Measurements from ENCODE around the gene SHQ1.

Gene SHQ1

DNA sequence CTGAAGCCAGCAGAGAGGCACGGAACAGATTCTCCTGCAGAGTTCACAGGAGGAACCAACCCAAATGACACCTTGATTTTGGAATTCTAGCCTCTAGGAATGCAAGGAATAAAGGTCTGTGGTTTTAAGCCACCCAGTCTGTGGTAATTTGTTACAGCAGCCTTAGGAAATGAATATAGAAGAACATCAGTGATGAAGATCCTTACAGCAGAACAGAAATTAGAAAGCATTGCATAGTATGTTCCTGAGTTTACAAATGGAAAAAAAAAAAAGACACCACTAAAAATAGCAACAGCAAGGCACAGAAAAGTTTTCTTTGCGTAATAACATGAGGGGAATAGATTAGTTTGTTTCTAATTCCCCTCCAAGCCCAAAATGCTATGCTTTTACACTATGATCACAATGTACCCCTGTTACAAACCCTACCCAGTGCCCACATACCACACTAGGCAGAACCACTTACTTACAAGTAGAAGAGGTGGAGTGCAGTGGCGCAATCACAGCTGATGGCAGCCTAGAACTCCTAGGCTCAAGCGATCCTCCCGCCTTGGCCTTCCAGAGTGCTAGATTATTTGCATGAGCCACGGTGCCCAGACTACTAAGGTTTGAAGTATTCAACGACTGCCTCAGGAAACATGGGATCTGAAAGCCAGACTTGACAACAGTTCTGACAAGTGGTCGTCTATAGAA, 84.3 kb downstream of the SHQ1 start:
- Mint-ChIP-seq H3K36me3 (ENCODE audit: low read depth) (peaks cover 39% of the 10 kb centered on the region), H3K27me3 (no peaks in the 10 kb centered on the region), H3K4me3 (no peak overlapping the region), H3K27ac (no peak overlapping the region), H3K9me3 (no peaks in the 10 kb centered on the region), H3K4me1 (peaks cover 9% of the 10 kb centered on the region)
- no peak for ATAC-seq
- no peak for DNase-seq

DNA sequence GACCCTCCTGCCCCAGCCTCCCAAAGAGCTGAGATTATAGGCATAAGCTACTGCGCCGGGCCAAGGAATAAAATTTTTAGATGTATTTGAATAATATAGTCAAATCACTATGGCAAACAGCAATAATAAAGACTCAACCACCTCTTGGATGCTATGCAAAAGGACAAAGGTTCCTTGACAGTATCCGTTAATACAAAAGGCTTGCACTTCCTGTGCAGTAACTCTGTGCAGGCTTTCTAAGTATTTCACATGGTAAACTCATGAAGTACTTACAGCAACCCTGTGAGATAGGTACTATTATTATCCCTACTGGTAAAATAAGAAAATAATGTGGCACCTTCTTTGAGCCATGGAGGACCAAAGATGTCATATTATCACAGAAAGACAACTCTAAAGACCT, 86.8 kb downstream of the SHQ1 start:
- Mint-ChIP-seq H3K36me3 (ENCODE audit: low read depth) (peaks cover 43% of the 10 kb centered on the region), H3K4me1 (peaks cover 25% of the 10 kb centered on the region), H3K27ac (no peak overlapping the region), H3K4me3 (no peak overlapping the region), H3K9me3 (no peaks in the 10 kb centered on the region), H3K27me3 (no peaks in the 10 kb centered on the region)
- no peak for ATAC-seq
- no peak for DNase-seq

DNA sequence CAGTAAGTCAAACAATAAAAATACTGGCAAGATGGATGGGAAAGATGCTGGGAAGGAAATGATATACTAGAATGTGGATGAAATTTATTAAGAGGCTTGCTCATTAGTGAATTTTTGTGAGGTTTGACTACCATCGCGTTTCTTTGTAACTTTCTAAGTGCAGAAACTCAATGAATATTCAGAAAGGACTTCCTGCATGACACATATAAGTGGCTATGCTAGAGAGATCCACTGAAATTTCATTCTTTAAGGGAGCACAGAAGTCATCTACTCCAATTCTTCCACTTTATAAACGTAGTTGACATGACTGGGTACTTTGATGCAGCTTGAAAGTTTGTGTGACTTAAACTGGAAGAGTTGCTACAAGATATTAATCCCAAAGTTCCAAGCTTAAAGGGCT, 88.0 kb downstream of the SHQ1 start:
- ATAC-seq (no peak), DNase-seq (no peak)
- H3K27ac Mint-ChIP-seq, result no peak overlapping the region
- peaks cover 38% of the 10 kb centered on the region for H3K36me3 Mint-ChIP-seq (ENCODE audit: low read depth)
- H3K4me1 Mint-ChIP-seq, result peaks cover 31% of the 10 kb centered on the region
- no peak overlapping the region for H3K4me3 Mint-ChIP-seq
- H3K9me3 Mint-ChIP-seq, result no peaks in the 10 kb centered on the region
- no peaks in the 10 kb centered on the region for H3K27me3 Mint-ChIP-seq

DNA sequence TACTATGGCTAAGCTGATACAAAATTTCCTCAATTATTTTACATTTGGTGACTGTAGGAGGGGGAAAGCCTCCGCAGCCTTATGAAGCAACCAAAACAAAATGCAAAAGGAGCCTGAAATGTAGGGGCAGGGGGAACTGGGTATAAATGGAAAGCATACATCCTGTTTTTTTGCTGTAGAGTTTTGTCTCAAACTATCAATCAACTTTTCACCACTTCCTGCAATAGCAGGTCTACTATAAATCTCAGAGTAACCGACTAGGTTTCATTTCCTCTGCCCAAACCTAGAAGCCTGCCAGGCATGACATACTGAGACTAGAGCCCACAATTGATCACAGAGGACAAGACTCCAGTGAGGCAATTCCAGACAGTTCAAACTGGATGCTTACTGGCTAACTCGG, 91.3 kb downstream of the SHQ1 start:
- DNase-seq (peak; percentile 25), ATAC-seq (peak; percentile 99)
- Mint-ChIP-seq H3K9me3 (no peaks in the 10 kb centered on the region), H3K36me3 (ENCODE audit: low read depth) (peaks cover 34% of the 10 kb centered on the region), H3K27ac (peak overlapping the region; percentile 37), H3K27me3 (no peaks in the 10 kb centered on the region), H3K4me1 (peaks cover 34% of the 10 kb centered on the region), H3K4me3 (peak overlapping the region; percentile 24)

DNA sequence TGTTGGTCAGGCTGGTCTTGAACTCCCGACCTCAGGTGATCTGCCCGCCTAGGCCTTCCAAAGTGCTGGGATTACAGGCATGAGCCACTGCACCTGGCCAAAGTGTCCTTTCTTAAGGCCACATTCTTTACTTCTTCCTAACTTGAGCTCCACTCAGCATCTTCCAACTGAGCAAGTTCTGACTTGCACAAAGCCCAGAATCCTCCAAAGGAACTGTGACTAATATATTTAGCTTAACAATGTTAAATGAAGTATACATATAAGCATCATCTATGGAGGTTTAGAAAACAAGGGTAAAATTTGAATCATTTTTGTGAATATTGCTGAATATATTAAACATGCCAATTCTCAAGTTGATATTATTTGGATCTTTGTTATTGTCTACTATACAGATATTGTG, 93.7 kb downstream of the SHQ1 start:
- no peak overlapping the region for H3K4me3 Mint-ChIP-seq

DNA sequence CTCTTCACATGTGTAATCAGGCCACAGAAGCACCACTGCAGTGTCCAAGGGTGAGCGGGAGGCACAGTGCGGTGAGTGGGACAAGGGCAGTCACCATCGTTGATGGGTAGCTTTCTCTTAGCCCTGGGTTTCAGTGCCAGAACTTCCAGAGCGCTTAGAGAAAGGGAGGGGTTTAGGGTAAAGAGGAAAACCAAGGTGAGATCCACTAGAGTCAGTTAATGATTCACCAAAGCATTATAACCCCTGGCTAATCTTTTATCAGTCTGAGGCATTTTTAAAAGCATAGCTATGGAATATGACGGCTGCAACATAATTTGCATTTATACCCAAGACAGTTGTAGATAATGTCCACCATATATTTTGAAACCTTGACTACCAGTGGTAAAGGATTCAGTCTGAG, 94.8 kb downstream of the SHQ1 start:
- Mint-ChIP-seq H3K27me3 (no peaks in the 10 kb centered on the region), H3K36me3 (ENCODE audit: low read depth) (peaks cover 34% of the 10 kb centered on the region), H3K4me3 (no peak overlapping the region), H3K27ac (no peak overlapping the region), H3K4me1 (peaks cover 50% of the 10 kb centered on the region), H3K9me3 (no peaks in the 10 kb centered on the region)
- ATAC-seq (no peak), DNase-seq (no peak)

More for the DNA sequence above, 93.7 kb downstream of the SHQ1 start:
- no peaks in the 10 kb centered on the region for H3K27me3 Mint-ChIP-seq
- no peak overlapping the region for H3K27ac Mint-ChIP-seq
- no peaks in the 10 kb centered on the region for H3K9me3 Mint-ChIP-seq
- peaks cover 39% of the 10 kb centered on the region for H3K4me1 Mint-ChIP-seq
- ATAC-seq (no peak), DNase-seq (no peak)
- peaks cover 34% of the 10 kb centered on the region for H3K36me3 Mint-ChIP-seq (ENCODE audit: low read depth)

DNA sequence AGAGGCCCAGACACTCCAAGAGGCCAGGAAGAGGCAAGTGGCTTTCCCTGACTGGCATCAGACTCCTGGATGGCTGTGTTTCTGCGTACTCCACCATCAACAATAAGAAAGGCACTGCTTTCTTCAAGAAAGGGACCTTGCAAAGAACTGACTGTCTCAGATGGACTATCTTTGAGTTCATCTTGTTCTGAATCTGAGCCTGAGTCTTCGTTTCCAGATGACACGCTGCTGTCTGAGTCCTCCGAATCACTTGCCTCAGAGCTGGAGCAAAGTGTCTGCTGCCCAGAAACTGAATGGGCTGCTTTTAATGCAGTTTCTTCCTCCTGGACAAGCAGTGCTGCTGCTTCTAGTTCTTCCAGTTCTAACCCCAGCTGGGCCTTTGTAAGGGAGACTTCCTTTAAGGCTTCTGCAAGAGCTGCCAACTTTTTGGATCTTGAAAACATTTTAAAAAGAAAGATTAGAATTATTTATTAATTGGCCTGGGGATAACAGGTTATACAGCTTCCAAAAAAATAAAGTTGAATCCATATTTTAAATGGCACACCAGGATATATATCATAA, 97.8 kb downstream of the SHQ1 start:
- no peak overlapping the region for H3K4me3 Mint-ChIP-seq
- peaks cover 29% of the 10 kb centered on the region for H3K36me3 Mint-ChIP-seq (ENCODE audit: low read depth)
- peaks cover 28% of the 10 kb centered on the region for H3K4me1 Mint-ChIP-seq
- no peaks in the 10 kb centered on the region for H3K27me3 Mint-ChIP-seq
- H3K9me3 Mint-ChIP-seq, result no peaks in the 10 kb centered on the region
- ATAC-seq (peak; percentile 40), DNase-seq (no peak)
- no peak overlapping the region for H3K27ac Mint-ChIP-seq

DNA sequence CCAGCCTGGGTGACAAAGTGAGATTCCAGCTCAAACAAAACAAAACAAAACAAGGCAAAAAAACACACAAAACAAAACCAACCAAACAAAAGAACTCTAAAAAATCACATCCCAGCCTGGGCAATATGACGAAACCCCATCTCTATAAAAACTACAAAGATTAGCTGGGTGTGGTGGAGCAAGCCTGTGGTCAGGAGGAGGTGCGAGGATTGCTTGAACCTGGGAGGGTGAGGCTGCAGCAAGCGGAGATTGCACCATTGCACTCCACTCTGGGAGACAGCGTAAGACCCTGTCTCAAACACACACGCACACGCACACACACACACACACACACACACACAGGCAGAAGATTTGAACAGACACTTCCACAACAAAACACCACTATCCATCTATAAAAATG, 99.6 kb downstream of the SHQ1 start:
- H3K36me3 Mint-ChIP-seq (ENCODE audit: low read depth), result peaks cover 22% of the 10 kb centered on the region
- H3K27ac Mint-ChIP-seq, result no peak overlapping the region
- H3K4me1 Mint-ChIP-seq, result peaks cover 25% of the 10 kb centered on the region
- ATAC-seq, result no peak
- no peaks in the 10 kb centered on the region for H3K27me3 Mint-ChIP-seq
- H3K9me3 Mint-ChIP-seq, result no peaks in the 10 kb centered on the region
- H3K4me3 Mint-ChIP-seq, result no peak overlapping the region
- DNase-seq, result no peak

DNA sequence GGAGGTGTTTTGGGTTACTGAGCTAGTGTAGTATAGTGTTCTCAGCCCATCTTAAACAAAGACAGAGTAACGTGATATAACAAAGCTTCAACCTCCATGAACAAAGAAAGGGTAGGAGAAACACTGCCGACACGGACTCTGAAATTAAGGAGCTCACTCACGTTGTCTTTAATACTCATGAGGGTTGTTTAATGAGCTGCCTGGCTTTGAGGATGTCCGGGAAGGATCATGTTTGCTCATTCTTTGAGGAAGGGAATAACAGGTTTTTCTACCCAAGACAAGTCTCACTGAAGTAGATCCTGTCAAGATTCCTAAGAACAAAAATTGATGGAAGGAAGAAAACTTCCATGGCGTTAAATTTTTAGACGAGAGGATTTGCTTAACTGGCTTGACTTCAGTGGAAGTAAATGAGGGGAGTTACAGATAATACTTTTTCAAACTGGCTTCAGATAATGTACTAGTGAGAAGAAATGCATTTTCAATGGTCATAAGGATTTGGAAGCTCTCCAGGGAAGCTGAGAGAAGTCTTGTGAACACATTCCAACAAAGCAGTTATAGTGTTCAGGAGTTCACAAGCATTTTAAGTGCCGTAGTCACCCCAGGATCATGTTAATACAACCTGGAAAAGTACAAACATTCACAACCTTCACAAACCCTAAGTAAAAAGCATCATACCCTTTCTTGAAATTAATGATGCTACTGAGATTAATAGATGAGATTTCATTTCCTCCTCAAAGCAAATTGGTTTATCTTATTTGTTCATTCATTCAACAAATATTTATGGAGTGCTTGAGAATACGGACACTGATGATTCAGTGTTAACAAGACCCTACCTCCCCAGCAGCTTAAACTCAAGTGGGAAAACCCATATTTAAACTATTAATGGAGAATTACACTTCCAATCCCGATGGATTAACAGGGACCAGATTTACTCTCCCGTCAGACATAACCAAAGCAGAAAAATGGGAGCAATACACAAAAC, 101.5 kb downstream of the SHQ1 start:
- ATAC-seq (no peak), DNase-seq (no peak)
- no peaks in the 10 kb centered on the region for H3K9me3 Mint-ChIP-seq
- H3K4me1 Mint-ChIP-seq, result peaks cover 25% of the 10 kb centered on the region
- peaks cover 14% of the 10 kb centered on the region for H3K36me3 Mint-ChIP-seq (ENCODE audit: low read depth)
- H3K4me3 Mint-ChIP-seq, result no peak overlapping the region
- no peaks in the 10 kb centered on the region for H3K27me3 Mint-ChIP-seq
- H3K27ac Mint-ChIP-seq, result no peak overlapping the region

DNA sequence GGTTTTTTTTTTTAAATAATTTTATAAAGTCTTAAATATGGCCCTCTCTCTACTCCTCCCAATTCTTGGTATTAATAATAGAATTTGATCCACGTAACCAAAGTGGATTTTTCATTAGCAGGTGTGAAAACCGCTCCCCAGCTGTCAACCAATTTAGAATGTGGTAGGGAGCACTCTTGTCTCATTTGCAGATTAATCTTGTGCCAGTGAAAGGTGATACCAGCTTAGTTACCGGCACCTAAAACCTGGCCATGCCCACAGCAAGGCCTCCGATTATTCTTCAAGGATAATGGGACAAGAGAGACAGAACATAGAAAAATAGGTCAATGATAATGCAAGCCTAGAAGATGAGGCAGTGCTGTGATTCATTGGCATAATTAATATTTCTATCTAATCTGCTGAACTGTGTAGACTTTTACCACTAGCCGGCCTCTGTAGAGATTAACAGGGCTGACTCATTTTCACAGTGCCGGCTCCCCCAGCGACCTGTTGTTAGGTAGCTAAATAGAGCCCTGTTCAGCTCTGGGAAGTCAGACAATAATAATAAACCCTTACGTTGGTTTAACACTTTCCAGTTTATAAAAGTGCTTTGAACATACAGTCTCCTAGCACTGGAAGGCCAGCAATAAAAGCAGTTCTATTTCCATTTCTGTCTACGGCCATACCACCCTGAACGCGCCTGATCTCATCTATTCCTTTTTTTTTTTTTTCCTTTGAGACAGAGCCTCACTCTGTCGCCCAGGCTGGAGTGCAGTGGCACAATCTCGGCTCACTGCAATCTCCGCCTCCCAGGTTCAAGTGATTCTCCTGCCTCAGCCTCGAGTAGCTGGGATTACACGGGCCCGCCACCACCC, 102.9 kb downstream of the SHQ1 start:
- Mint-ChIP-seq H3K9me3 (no peaks in the 10 kb centered on the region), H3K36me3 (ENCODE audit: low read depth) (peaks cover 14% of the 10 kb centered on the region), H3K27ac (no peak overlapping the region), H3K27me3 (no peaks in the 10 kb centered on the region), H3K4me3 (no peak overlapping the region), H3K4me1 (peaks cover 24% of the 10 kb centered on the region)
- ATAC-seq (peak; percentile 43), DNase-seq (no peak)

DNA sequence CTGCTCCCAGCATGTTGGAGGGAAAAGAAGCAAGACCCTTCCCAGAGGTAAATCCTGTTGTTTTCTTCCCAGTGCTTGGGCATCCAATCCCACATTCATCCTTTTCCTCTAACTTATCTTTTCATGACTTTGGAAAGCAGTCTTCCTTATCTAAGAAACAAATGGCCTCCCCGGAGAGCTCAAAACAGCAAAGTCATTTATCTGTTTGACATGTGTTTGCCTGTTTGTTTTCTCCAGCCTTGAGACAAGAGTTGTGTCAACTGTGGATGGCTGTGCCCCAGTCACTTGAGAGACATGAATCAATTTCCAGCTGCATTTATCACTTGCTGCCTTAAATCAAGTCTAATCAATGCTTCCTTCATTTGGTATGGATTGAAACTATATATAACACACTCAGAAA, 103.9 kb downstream of the SHQ1 start:
- Mint-ChIP-seq H3K9me3 (no peaks in the 10 kb centered on the region), H3K27ac (no peak overlapping the region), H3K4me3 (no peak overlapping the region), H3K36me3 (ENCODE audit: low read depth) (peaks cover 4% of the 10 kb centered on the region), H3K4me1 (peaks cover 18% of the 10 kb centered on the region), H3K27me3 (no peaks in the 10 kb centered on the region)
- no peak for DNase-seq
- no peak for ATAC-seq

DNA sequence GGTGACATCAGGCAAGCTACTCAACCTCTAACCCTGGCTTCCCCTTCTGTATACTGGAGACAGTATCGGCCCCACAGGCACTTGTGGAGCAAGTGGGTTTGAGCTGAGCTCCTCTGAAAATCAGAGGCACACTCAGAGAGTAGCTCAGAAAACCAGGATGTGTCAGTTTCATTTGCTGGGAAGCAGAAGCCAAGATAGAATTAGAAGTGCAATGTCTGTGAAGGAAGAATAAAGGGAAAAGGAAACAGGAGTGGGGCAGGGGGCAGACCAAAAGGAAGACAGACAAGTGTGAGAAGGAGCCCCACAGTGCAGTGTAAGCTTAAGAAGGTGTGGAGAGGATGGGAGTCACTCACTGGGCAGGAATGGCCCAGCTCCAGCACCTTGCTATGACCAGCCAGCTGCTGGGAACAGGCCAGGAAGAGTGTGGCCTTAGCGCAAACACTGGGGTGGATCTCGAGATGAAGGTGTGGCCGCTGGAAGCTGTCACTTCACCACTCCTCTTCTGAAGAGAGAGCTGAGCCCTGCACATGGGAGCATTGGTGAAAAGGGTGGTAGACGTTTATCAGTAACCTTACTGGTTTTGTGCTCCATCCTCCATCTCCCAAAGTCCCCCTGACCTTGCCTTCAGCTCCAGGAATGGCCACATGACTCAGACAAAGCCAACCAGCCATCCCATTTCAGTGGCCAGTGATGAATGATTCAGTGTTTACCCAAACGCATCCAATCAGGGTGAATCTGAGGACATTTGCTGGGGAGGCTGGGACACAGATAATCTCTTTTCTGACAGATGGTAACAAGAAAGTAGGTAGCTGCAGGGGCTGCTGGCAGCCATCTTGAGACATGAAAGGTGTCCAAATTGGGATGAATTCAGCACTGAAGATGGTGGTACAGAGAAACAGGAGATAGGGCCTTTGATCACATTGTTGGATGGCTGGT, 108.4 kb downstream of the SHQ1 start:
- DNase-seq, result no peak
- H3K4me3 Mint-ChIP-seq, result peak overlapping the region; percentile 67
- H3K36me3 Mint-ChIP-seq (ENCODE audit: low read depth), result peaks cover 3% of the 10 kb centered on the region
- no peak overlapping the region for H3K27ac Mint-ChIP-seq
- no peak for ATAC-seq
- peaks cover 3% of the 10 kb centered on the region for H3K27me3 Mint-ChIP-seq
- peaks cover 14% of the 10 kb centered on the region for H3K4me1 Mint-ChIP-seq
- H3K9me3 Mint-ChIP-seq, result peaks cover 3% of the 10 kb centered on the region

DNA sequence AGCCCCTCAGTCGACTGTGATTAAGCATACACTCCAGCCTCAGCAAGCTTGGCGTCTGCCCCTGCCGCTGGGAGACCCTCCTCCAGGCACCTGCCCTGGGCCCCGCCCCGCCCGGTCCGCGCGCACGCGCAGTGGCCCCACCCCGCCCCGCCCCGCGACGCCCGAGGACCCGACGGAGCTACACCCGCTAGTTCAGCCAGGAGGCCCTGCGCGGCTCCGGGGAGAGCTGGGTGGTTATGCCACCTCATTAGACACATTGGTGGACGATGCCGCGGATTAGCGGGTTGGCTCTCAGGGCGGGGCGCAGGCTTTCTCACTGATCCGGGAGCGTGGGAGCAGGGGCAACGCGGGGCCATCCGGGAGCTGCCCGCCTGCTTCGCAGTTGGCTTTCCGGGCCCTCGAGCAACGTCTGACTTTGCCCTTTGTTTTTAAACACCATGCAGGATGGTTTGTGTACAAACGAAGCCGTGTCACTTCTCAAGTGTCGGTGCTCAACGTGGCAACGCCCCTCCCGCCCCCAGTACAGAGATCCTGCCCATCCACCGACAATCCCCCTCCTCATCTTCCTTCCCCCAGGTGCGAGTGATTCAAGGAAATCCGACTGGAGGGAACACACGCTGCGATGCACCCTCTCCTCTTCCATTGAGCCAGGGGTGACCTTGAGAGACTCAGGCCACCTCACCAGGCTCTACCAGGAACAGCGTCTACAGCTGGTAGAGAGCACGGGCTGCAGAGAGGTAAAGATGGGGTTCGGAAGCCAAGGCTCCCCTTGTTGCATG, 109.3 kb downstream of the SHQ1 start:
- peak; percentile 66 for DNase-seq
- peaks cover 14% of the 10 kb centered on the region for H3K4me1 Mint-ChIP-seq
- peak overlapping the region; percentile 9 for H3K27ac Mint-ChIP-seq
- peaks cover 4% of the 10 kb centered on the region for H3K36me3 Mint-ChIP-seq (ENCODE audit: low read depth)
- ATAC-seq, result peak; percentile 96
- H3K9me3 Mint-ChIP-seq, result peaks cover 8% of the 10 kb centered on the region
- peak overlapping the region; percentile 67 for H3K4me3 Mint-ChIP-seq
- peaks cover 3% of the 10 kb centered on the region for H3K27me3 Mint-ChIP-seq
